Astrocyte (in vitro differentiated cells and primary cell): ENCODE measurements around the gene PDSS2. TPM values are rescaled to one million over a fixed set of nuclear protein-coding genes. Genes with fewer than 3 reads are reported as not detected.

ENCODE experiments used
- DNase-seq: peaks from one replicate; pipeline ENCODE4 v3.0.0-alpha.2; 2010; ENCODE audit warnings: low read depth
- FAIRE-seq: peaks from 2 replicates; lab custom pipeline; 2011; peaks lifted over from hg19 to GRCh38; lab: Jason Lieb, UNC
- H2AFZ ChIP-seq: 2 replicates; pipeline ENCODE4 v1.6.0; 2012; ENCODE audit warnings: low read depth, low read length, inconsistent platforms
- H3K27ac ChIP-seq: 2 replicates; pipeline ENCODE4 v1.5.1; 2011; ENCODE audit warnings: low read depth, low read length, inconsistent platforms
- H3K27me3 ChIP-seq: 2 replicates; pipeline ENCODE4 v1.6.0; 2011; ENCODE audit warnings: low read length, inconsistent platforms; ENCODE audit not compliant: insufficient read depth
- H3K36me3 ChIP-seq: 2 replicates; pipeline ENCODE4 v1.5.1; 2011; ENCODE audit warnings: low read length, inconsistent platforms; ENCODE audit not compliant: insufficient read depth
- H3K4me1 ChIP-seq: 2 replicates; pipeline ENCODE4 v1.5.1; 2011; ENCODE audit warnings: low read length, inconsistent platforms; ENCODE audit not compliant: insufficient read depth
- H3K4me2 ChIP-seq: 2 replicates; pipeline ENCODE4 v1.6.0; 2012; ENCODE audit warnings: low read length, inconsistent platforms
- H3K4me3 ChIP-seq: 2 replicates; pipeline ENCODE4 v1.5.1; 2011; ENCODE audit warnings: low read depth, mild to moderate bottlenecking, low read length, inconsistent platforms; ENCODE audit not compliant: insufficient read depth
- H3K79me2 ChIP-seq: 2 replicates; pipeline ENCODE4 v1.6.0; 2012; ENCODE audit warnings: mild to moderate bottlenecking, low read length, inconsistent platforms; ENCODE audit not compliant: insufficient read depth
- H3K9ac ChIP-seq: 2 replicates; pipeline ENCODE4 v1.6.0; 2012; ENCODE audit warnings: mild to moderate bottlenecking, low read length, inconsistent platforms
- H3K9me3 ChIP-seq: 2 replicates; pipeline ENCODE4 v1.5.1; 2012; ENCODE audit warnings: low read depth, mild to moderate bottlenecking, low read length, inconsistent platforms; ENCODE audit not compliant: insufficient read depth
- H4K20me1 ChIP-seq: 2 replicates; pipeline ENCODE4 v1.6.0; 2012; ENCODE audit warnings: low read length, inconsistent platforms; ENCODE audit not compliant: insufficient read depth
- H3K27ac Mint-ChIP-seq: one replicate; pipeline ENCODE4 v1.8.0; 2021; ENCODE audit warnings: mild to moderate bottlenecking, mixed read lengths; ENCODE audit not compliant: unreplicated experiment
- H3K27me3 Mint-ChIP-seq: one replicate; pipeline ENCODE4 v1.8.0; 2021; ENCODE audit warnings: low read depth, mixed read lengths; ENCODE audit not compliant: unreplicated experiment
- H3K36me3 Mint-ChIP-seq: one replicate; pipeline ENCODE4 v1.8.0; 2021; ENCODE audit warnings: low read depth, mixed read lengths; ENCODE audit not compliant: unreplicated experiment
- H3K4me1 Mint-ChIP-seq: one replicate; pipeline ENCODE4 v1.8.0; 2021; ENCODE audit warnings: low read depth, mixed read lengths; ENCODE audit not compliant: unreplicated experiment
- H3K4me3 Mint-ChIP-seq: one replicate; pipeline ENCODE4 v1.8.0; 2021; ENCODE audit warnings: mild to moderate bottlenecking, moderate library complexity, mixed read lengths; ENCODE audit not compliant: unreplicated experiment
- H3K9me3 Mint-ChIP-seq: one replicate; pipeline ENCODE4 v1.8.0; 2021; ENCODE audit warnings: mild to moderate bottlenecking, mixed read lengths; ENCODE audit not compliant: unreplicated experiment
- EZH2 ChIP-seq: IDR thresholded peaks from 2 replicates; pipeline ENCODE4 v1.6.1; 2012; ENCODE audit warnings: mild to moderate bottlenecking, low read length, inconsistent platforms; ENCODE audit not compliant: insufficient read depth
- total RNA-seq: library from RNA; stranded (reverse); gene quantifications from 2 replicates; pipeline ENCODE4 v1.2.1, GENCODE V29; 2021
- TF ChIP-seq, protein P1 (sequence below): IDR thresholded peaks from 2 replicates; pipeline ENCODE4 v1.5.1; 2011; ENCODE audit warnings: low read depth, mild to moderate bottlenecking, inconsistent platforms, low read length, moderate library complexity; ENCODE audit not compliant: insufficient read depth

PDSS2 gene
- total RNA-seq, 1 donor from 2014 or later: 7.7 TPM

GRCh38 chr6:107110200-107110599 is 349.2 kb downstream of the PDSS2 start:
- Mint-ChIP-seq H3K4me3 (no peak overlapping the region), H3K4me1 (peaks cover 15% of the 10 kb centered on the region), H3K36me3 (no peaks in the 10 kb centered on the region), H3K27me3 (no peaks in the 10 kb centered on the region), H3K9me3 (no peaks in the 10 kb centered on the region), H3K27ac (no peak overlapping the region)
- H3K9me3 ChIP-seq: no peaks in the 10 kb centered on the region
- H3K79me2 ChIP-seq: no peaks in the 10 kb centered on the region
- no peak overlapping the region for H2AFZ ChIP-seq
- FAIRE-seq (no peak), DNase-seq (no peak)
- no peak overlapping the region for H3K27ac ChIP-seq
- no peaks in the 10 kb centered on the region for H3K36me3 ChIP-seq
- no peak overlapping the region for H3K4me2 ChIP-seq
- peaks cover 11% of the 10 kb centered on the region for H4K20me1 ChIP-seq
- H3K9ac ChIP-seq: no peak overlapping the region
- peaks cover 6% of the 10 kb centered on the region for H3K4me1 ChIP-seq
- H3K27me3 ChIP-seq: no peaks in the 10 kb centered on the region
- H3K4me3 ChIP-seq: no peak overlapping the region
- TF ChIP-seq EZH2: no peak
- TF ChIP-seq, protein P1, sequence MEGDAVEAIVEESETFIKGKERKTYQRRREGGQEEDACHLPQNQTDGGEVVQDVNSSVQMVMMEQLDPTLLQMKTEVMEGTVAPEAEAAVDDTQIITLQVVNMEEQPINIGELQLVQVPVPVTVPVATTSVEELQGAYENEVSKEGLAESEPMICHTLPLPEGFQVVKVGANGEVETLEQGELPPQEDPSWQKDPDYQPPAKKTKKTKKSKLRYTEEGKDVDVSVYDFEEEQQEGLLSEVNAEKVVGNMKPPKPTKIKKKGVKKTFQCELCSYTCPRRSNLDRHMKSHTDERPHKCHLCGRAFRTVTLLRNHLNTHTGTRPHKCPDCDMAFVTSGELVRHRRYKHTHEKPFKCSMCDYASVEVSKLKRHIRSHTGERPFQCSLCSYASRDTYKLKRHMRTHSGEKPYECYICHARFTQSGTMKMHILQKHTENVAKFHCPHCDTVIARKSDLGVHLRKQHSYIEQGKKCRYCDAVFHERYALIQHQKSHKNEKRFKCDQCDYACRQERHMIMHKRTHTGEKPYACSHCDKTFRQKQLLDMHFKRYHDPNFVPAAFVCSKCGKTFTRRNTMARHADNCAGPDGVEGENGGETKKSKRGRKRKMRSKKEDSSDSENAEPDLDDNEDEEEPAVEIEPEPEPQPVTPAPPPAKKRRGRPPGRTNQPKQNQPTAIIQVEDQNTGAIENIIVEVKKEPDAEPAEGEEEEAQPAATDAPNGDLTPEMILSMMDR: no peak

DNA sequence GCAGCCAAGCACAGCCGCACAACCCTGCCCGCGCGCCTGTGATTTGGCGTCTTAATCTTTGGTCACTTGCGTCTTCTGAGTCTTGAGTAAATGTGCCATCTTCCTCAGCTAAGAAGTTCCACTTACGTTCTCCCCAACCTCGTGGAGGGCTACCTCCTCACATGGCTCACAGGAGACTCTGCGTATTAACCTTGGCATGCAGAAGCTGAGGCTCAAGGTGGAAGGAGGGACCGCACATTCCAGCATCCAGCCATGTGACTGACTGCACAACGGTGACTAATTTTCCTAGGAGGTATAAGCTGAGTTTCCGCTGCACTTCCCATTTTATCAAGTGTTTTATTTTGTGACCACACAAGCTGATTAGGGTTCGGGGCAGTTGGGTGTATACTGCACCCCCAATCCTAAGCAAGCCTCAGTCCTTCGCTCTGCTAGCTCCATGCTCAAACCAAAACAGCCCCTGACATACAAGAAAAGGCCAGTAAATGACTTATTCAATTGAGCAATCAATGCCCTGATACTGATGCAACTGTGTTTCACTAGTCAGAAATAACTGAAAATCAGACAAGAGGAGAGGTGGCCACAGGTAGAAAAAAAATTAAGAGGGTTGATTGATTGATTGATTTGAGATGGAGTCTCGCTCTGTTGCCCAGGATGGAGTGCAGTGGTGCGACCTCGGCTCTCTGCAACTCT is 351.0 kb downstream of the PDSS2 start:
- peak overlapping the region; percentile 55 for H3K4me2 ChIP-seq
- no peak overlapping the region for H3K4me3 ChIP-seq
- H4K20me1 ChIP-seq: peaks cover 4% of the 10 kb centered on the region
- no peaks in the 10 kb centered on the region for H3K4me1 ChIP-seq
- peaks cover 15% of the 10 kb centered on the region for H3K4me1 Mint-ChIP-seq
- TF ChIP-seq, protein P1: no peak
- TF ChIP-seq EZH2: no peak
- H2AFZ ChIP-seq: no peak overlapping the region
- FAIRE-seq: no peak
- DNase-seq: peak; percentile 70
- no peaks in the 10 kb centered on the region for H3K27me3 Mint-ChIP-seq
- no peaks in the 10 kb centered on the region for H3K36me3 ChIP-seq
- no peaks in the 10 kb centered on the region for H3K9me3 ChIP-seq
- H3K27ac ChIP-seq: no peak overlapping the region
- no peaks in the 10 kb centered on the region for H3K27me3 ChIP-seq
- no peaks in the 10 kb centered on the region for H3K79me2 ChIP-seq
- no peaks in the 10 kb centered on the region for H3K9me3 Mint-ChIP-seq
- no peak overlapping the region for H3K4me3 Mint-ChIP-seq
- H3K9ac ChIP-seq: no peak overlapping the region
- H3K36me3 Mint-ChIP-seq: peaks cover under 1% of the 10 kb centered on the region
- peak overlapping the region; percentile 26 for H3K27ac Mint-ChIP-seq

GRCh38 chr6:107107791-107108190 is 351.6 kb downstream of the PDSS2 start:
- H3K4me1 Mint-ChIP-seq: peaks cover 15% of the 10 kb centered on the region
- peaks cover 3% of the 10 kb centered on the region for H4K20me1 ChIP-seq
- FAIRE-seq (no peak), DNase-seq (no peak)
- H3K27me3 ChIP-seq: no peaks in the 10 kb centered on the region
- H3K4me2 ChIP-seq: peak overlapping the region; percentile 55
- H3K9me3 ChIP-seq: no peaks in the 10 kb centered on the region
- H3K4me3 ChIP-seq: no peak overlapping the region
- peak overlapping the region; percentile 26 for H3K27ac Mint-ChIP-seq
- TF ChIP-seq, protein P1: no peak
- no peak for TF ChIP-seq EZH2
- H3K27me3 Mint-ChIP-seq: no peaks in the 10 kb centered on the region
- no peak overlapping the region for H2AFZ ChIP-seq
- H3K27ac ChIP-seq: no peak overlapping the region
- H3K36me3 Mint-ChIP-seq: peaks cover 2% of the 10 kb centered on the region
- H3K4me3 Mint-ChIP-seq: no peak overlapping the region
- H3K9ac ChIP-seq: no peak overlapping the region
- H3K36me3 ChIP-seq: no peaks in the 10 kb centered on the region
- no peaks in the 10 kb centered on the region for H3K9me3 Mint-ChIP-seq
- peaks cover 6% of the 10 kb centered on the region for H3K79me2 ChIP-seq
- no peaks in the 10 kb centered on the region for H3K4me1 ChIP-seq
